ENCODE measurements around the gene RUNDC3A. TPM values are rescaled to one million over a fixed set of nuclear protein-coding genes. Genes with fewer than 3 reads are reported as not detected.
A peak's percentile ranks its signal among the peaks of the same experiment; 100 is the strongest.

The RUNDC3A gene
- total and polyA plus RNA-seq, 2 of the 13 experiments (the other 11 are each of a cell fraction or from before 2014, with no cell fraction given), result 0.25 TPM; not detected in 1

- Histone ChIP-seq H4K20me1 (ENCODE audit: insufficient read depth, low read length) (no peaks in the 10 kb centered on the region), H3K27ac (ENCODE audit: extremely low read length, insufficient read depth, low read length) (no peak overlapping the region), H3K79me2 (ENCODE audit: insufficient read depth, low read length) (no peaks in the 10 kb centered on the region), H3K9ac (ENCODE audit: insufficient read depth, low read depth, low read length) (peak overlapping the region; percentile 67; the same call in 1 of the 2 replicates), H3K4me2 (ENCODE audit: low read depth, low read length) (peak overlapping the region; percentile 98), H3K36me3 (replicated peaks in 1 of 2; ENCODE audit: control insufficient read depth in 1 of 2, insufficient read depth in 2 of 2, low read length in 2 of 2) (no peaks in the 10 kb centered on the region), H3K9me3 (ENCODE audit: low read length) (no peaks in the 10 kb centered on the region), H3K4me1 (ENCODE audit: insufficient read depth, low read length) (peaks cover 49% of the 10 kb centered on the region), H3K27me3 (ENCODE audit: control insufficient read depth in 1 of 2, insufficient read depth in 2 of 2, low read length in 2 of 2) (peaks cover 1 to 14% of the 10 kb centered on the region in 2 experiments; a peak in 3 of 5 replicates), H2AFZ (ENCODE audit: low read length) (no peak overlapping the region), H3K4me3 (replicated peaks in 1 of 3; ENCODE audit: insufficient read depth in 1 of 3, low read depth in 2 of 3, low read length in 3 of 3) (peak overlapping the region; percentile 75 to 82 (median 76))
- DNase-seq (ENCODE audit: low spot score) (no peak), FAIRE-seq (no peak), ATAC-seq (peak; percentile 45)
- WGBS (ENCODE audit: low lambda C conversion rate), result 2% methylated on average over 29 of the region's 45 CpGs
- intact Hi-C loops (cut with micrococcal nuclease; ENCODE audit: unreplicated experiment) (no loop called here), in situ Hi-C loops (cut with HindIII; ENCODE audit: extremely low pct_ligation_motif_present, low pct_unique_long_range_greater_than_20kb) (no loop called here)
- POLR2A ChIA-PET, result interaction anchor here (0.7 to 3.2 kb wide), 6 partner anchors 9 to 535 kb away, joined by 3 to 19 read pairs (median 5); partner anchors contain the start of genes GRN and UBTF
- CTCF ChIA-PET (ENCODE audit: low intra/inter-chr PET ratio, low total read pairs), result interaction anchor here (1.8 kb wide), 1 partner anchor 8 kb away, joined by 9 read pairs; no protein-coding TSS in a partner anchor
- BruUV-seq (replicated peaks), result no TSS peak
- TF ChIP-seq RBFOX2 (IDR thresholded peaks at IDR 0.05; ENCODE audit: low read depth, low read length), result no peak
- no peak for TF ChIP-seq NFE2L1 (CRISPR knock-in tag; IDR thresholded peaks at IDR 0.05; ENCODE audit: borderline replicate concordance)
- 0 out of 2 replicates have a peak, but pooled peaks have one; percentile 42 for TF ChIP-seq ZNF234 (CRISPR knock-in tag; conservative IDR thresholded peaks at IDR 0.05)
- 0 out of 2 replicates have a peak, but pooled peaks have one; percentile 14 for TF ChIP-seq ZMYM4 (CRISPR knock-in tag; IDR thresholded peaks at IDR 0.05)
- 0 out of 2 replicates have a peak, but pooled peaks have one; percentile 16 for TF ChIP-seq ZSCAN25 (CRISPR knock-in tag; IDR thresholded peaks at IDR 0.05)
- peak; percentile 32; the same call in 1 of the 2 replicates for TF ChIP-seq ZBTB2 (CRISPR knock-in tag; IDR thresholded peaks at IDR 0.05; ENCODE audit: low read depth)
- no peak for TF ChIP-seq ZNF136 (CRISPR knock-in tag; IDR thresholded peaks at IDR 0.05; ENCODE audit: low read depth)
- peak; percentile 86 for TF ChIP-seq HNRNPK (IDR thresholded peaks at IDR 0.05; ENCODE audit: low read depth, low read length, poor library complexity, severe bottlenecking)
- no peak for TF ChIP-seq CSRNP2 (CRISPR knock-in tag; conservative IDR thresholded peaks at IDR 0.05; ENCODE audit: low read depth)
- TF ChIP-seq ZNF282 (IDR thresholded peaks at IDR 0.05; ENCODE audit: partially characterized antibody), result no peak
- TF ChIP-seq YEATS4 (CRISPR knock-in tag; IDR thresholded peaks at IDR 0.05; ENCODE audit: borderline replicate concordance), result no peak
- no peak for TF ChIP-seq GMEB2 (CRISPR knock-in tag; IDR thresholded peaks at IDR 0.05; ENCODE audit: low read depth)
- no peak for TF ChIP-seq RFXAP (CRISPR knock-in tag; IDR thresholded peaks at IDR 0.05; ENCODE audit: borderline replicate concordance)
- TF ChIP-seq DMAP1 (CRISPR knock-in tag; IDR thresholded peaks at IDR 0.05), result no peak
- no peak for TF ChIP-seq KLF15 (CRISPR knock-in tag; IDR thresholded peaks at IDR 0.05; ENCODE audit: borderline replicate concordance)
- TF ChIP-seq ZNF24 (IDR thresholded peaks at IDR 0.05), result no peak
- TF ChIP-seq ZSCAN30 (CRISPR knock-in tag; IDR thresholded peaks at IDR 0.05), result no peak
- TF ChIP-seq SRSF1 (optimal IDR thresholded peaks at IDR 0.05; ENCODE audit: low read depth, low read length), result peak; percentile 33
Measured at GRCh38 chr17:44362949-44363612, 54.7 kb downstream of the RUNDC3A start.
